Breast epithelium (tissue), 4 donors: ENCODE measurements around the gene CHD2. TPM values are rescaled to one million over a fixed set of nuclear protein-coding genes. Genes with fewer than 3 reads are reported as not detected.

Experiments used
- DNase-seq, 2 donors: peaks; one replicate each; pipeline ENCODE4 v3.0.0-alpha.2; 2019; ENCODE audit warnings: low spot score in 2 of 2
- H3K27ac ChIP-seq, 2 donors: fragments of 200-600 bp; sonication (generic) in 1 of 2; one replicate each; pipeline ENCODE4 v1.5.1; 2016 to 2019; ENCODE audit warnings: mild to moderate bottlenecking in 1 of 2
- H3K27me3 ChIP-seq, 2 donors: fragments of 200-600 bp; sonication (generic) in 1 of 2; one replicate each; pipeline versions ENCODE4 v1.5.1 to v1.6.0; 2017 to 2019; ENCODE audit warnings: control low read depth in 1 of 2, mild to moderate bottlenecking in 1 of 2
- H3K36me3 ChIP-seq: fragments of 200-600 bp; one replicate; pipeline ENCODE4 v1.5.1; 2019
- H3K4me1 ChIP-seq, 2 donors: fragments of 200-600 bp; sonication (generic); one replicate each; pipeline ENCODE4 v1.5.1; 2016 to 2019; ENCODE audit warnings: control low read depth in 1 of 2
- H3K4me3 ChIP-seq, 3 donors: fragments of 200-600 bp; sonication (generic); 1 replicate in 2 of 3; 2 replicates in 1 of 3; pipeline ENCODE4 v1.5.1; 2016 to 2019; ENCODE audit warnings: mild to moderate bottlenecking in 3 of 3, moderate library complexity in 2 of 3
- H3K9me3 ChIP-seq, 2 donors: fragments of 200-600 bp; sonication (generic) in 1 of 2; one replicate each; pipeline ENCODE4 v1.5.1; 2016 to 2019; ENCODE audit warnings: control low read depth in 1 of 2
- CTCF ChIP-seq, 3 donors: fragments of 450-650 bp; IDR thresholded peaks; one replicate each; pipeline ENCODE4 v1.5.1; 2016 to 2017; ENCODE audit warnings: antibody characterized with exemption in 3 of 3, mild to moderate bottlenecking in 3 of 3, moderate library complexity in 3 of 3
- POLR2A ChIP-seq: fragments of 450-650 bp; IDR thresholded peaks from one replicate; pipeline ENCODE4 v1.6.1; 2016; ENCODE audit warnings: antibody characterized with exemption, mild to moderate bottlenecking, moderate library complexity
- POLR2AphosphoS5 ChIP-seq, 3 donors: sonication (generic); formaldehyde crosslinking; IDR thresholded peaks; one replicate each; pipeline ENCODE4 v1.6.1; 2017; ENCODE audit warnings: antibody characterized with exemption in 3 of 3
- intact Hi-C: fragments of 100-400 bp; cut with DNase I; formaldehyde crosslinking; loops from one replicate; pipeline ENCODE4 v1.15.1; 2023; ENCODE audit warnings: low total_unique reads
- total RNA-seq, 3 donors: library from RNA; depleted of rRNA; stranded (reverse); fragments of >200 nt; gene quantifications; one replicate each; pipeline ENCODE4 v1.1.0, GENCODE V29; 2016

CHD2 gene
- total RNA-seq, 3 donors from 2014 or later = 137 to 215 (median 197) TPM

GRCh38 chr15:92878593-92879053 lies 21.5 kb upstream of the CHD2 start:
- TF ChIP-seq CTCF (IDR thresholded peaks at IDR 0.05) (no peak), POLR2AphosphoS5 (IDR thresholded peaks at IDR 0.05) (no peak), POLR2A (no peak)
- no peaks in the 10 kb centered on the region for H3K9me3 ChIP-seq
- H3K4me3 ChIP-seq = no peak overlapping the region
- H3K27ac ChIP-seq = no peak overlapping the region
- H3K36me3 ChIP-seq = no peaks in the 10 kb centered on the region
- intact Hi-C loops = no loop called here
- H3K27me3 ChIP-seq = no peaks in the 10 kb centered on the region
- H3K4me1 ChIP-seq = peaks cover 5 to 6% of the 10 kb centered on the region in 2 donors
- DNase-seq = no peak

DNA sequence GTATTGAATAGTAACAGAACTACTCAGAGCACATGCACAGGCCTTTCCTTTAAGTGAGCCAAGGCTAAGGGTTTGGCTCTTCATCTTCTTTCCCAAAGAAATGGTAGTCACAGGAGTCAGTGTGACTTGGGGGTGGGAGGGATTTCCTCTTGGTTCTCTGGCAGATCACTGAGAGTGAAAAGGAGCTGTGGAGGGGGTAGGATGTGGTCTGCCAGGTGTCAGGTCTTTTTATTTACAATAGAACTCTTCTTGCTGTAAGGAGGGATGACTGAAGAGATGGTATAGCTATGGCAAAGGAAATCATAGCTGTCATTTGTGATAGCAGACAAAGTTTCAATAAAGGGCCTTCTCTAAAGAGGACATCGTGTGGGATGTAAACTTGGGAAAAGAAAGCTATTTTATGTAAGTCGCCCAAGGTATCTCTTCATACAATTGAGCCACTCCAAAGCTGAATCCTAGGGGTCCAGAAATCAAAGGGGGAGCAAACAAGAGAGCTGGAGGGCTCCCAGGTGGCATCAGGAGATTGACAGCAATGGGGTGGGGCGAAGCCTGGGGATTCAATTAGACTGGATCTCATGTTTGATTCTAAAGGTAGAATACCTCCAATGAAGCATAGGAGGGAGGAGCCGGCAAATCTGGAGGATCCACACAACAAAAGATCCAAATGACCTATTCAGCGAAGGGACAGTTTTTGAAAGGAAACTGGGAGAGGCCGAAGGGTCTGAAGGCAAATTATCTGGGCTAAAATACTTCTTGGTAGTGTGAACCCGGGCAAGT lies 20.0 kb upstream of the CHD2 start:
- intact Hi-C loops = no loop called here
- H3K4me3 ChIP-seq = no peak overlapping the region
- peaks cover 5 to 6% of the 10 kb centered on the region in 2 donors for H3K4me1 ChIP-seq
- no peaks in the 10 kb centered on the region for H3K27me3 ChIP-seq
- H3K27ac ChIP-seq = peak overlapping the region; percentile 100
- no peaks in the 10 kb centered on the region for H3K9me3 ChIP-seq
- no peaks in the 10 kb centered on the region for H3K36me3 ChIP-seq
- DNase-seq = no peak
- TF ChIP-seq POLR2AphosphoS5 (IDR thresholded peaks at IDR 0.05) (no peak), POLR2A (no peak), CTCF (IDR thresholded peaks at IDR 0.05) (no peak)

DNA sequence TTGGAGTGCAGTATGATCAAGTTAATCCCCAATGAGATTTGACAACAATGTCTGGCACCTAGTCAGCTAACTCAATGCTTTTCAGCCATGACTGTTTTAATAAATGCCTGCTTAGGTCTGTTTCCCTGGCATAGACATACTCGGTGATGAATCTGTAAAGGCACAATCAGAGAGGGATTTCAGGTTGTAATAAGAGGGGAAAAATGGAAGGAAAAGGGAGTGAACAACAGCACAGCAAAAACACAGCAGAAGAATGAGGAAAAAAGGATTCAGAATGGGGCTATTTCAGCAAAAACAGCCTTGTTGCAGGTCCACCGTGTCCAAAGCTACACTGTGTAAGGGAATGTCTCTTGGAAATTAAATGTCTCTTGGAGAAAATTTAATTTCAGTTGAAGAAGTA lies 19.3 kb upstream of the CHD2 start:
- Histone ChIP-seq H3K27ac (peak overlapping the region; percentile 100), H3K4me1 (peaks cover 5 to 6% of the 10 kb centered on the region in 2 donors), H3K4me3 (peak overlapping the region in 2 of 3 donors; percentile 96 to 98), H3K27me3 (no peaks in the 10 kb centered on the region), H3K9me3 (no peaks in the 10 kb centered on the region), H3K36me3 (no peaks in the 10 kb centered on the region)
- no peak for DNase-seq
- intact Hi-C loops = no loop called here
- TF ChIP-seq POLR2AphosphoS5 (IDR thresholded peaks at IDR 0.05) = no peak
- no peak for TF ChIP-seq POLR2A
- no peak for TF ChIP-seq CTCF (IDR thresholded peaks at IDR 0.05)

- H3K27me3 ChIP-seq = no peaks in the 10 kb centered on the region
- H3K4me1 ChIP-seq = peaks cover 5 to 6% of the 10 kb centered on the region in 2 donors
- peak overlapping the region; percentile 100 for H3K27ac ChIP-seq
- H3K9me3 ChIP-seq = no peaks in the 10 kb centered on the region
- H3K4me3 ChIP-seq = peak overlapping the region; percentile 37 to 98 (median 96)
- TF ChIP-seq POLR2A = no peak
- no peak for TF ChIP-seq POLR2AphosphoS5 (IDR thresholded peaks at IDR 0.05)
- no peak for TF ChIP-seq CTCF (IDR thresholded peaks at IDR 0.05)
- intact Hi-C loops = no loop called here
- no peaks in the 10 kb centered on the region for H3K36me3 ChIP-seq
- no peak for DNase-seq
Observed at GRCh38 chr15:92881211-92881754, 18.8 kb upstream of the CHD2 start.
